ENCODE measurements around the gene CNR1.

The CNR1 gene

GRCh38 chr6:88143421-88144157 lies 22.6 kb downstream of the CNR1 start:
- no peak for DNase-seq

- DNase-seq, result no peak
These were observed 23.9 kb downstream of the CNR1 start for GRCh38 chr6:88142297-88142668.

- DNase-seq, result no peak
These were observed 24.4 kb downstream of the CNR1 start for GRCh38 chr6:88141561-88142296.

- no peak for DNase-seq
These were observed 28.2 kb downstream of the CNR1 start for GRCh38 chr6:88137915-88138314.

GRCh38 chr6:88135578-88136114 lies 30.5 kb downstream of the CNR1 start:
- DNase-seq, result no peak

GRCh38 chr6:88134575-88134974 lies 31.6 kb downstream of the CNR1 start:
- DNase-seq, result no peak

- DNase-seq, result no peak
These were observed 32.4 kb downstream of the CNR1 start for GRCh38 chr6:88133718-88134117.

GRCh38 chr6:88124925-88125557 lies 41.1 kb downstream of the CNR1 start:
- DNase-seq, result no peak

- DNase-seq, result no peak
These were observed 45.5 kb downstream of the CNR1 start for GRCh38 chr6:88120635-88121034.

- no peak for DNase-seq
These were observed 46.4 kb downstream of the CNR1 start for GRCh38 chr6:88119769-88120168.

GRCh38 chr6:88116276-88116675 lies 49.9 kb downstream of the CNR1 start:
- DNase-seq, result no peak

GRCh38 chr6:88115307-88115706 lies 50.8 kb downstream of the CNR1 start:
- no peak for DNase-seq

- DNase-seq, result no peak
These were observed 51.3 kb downstream of the CNR1 start for GRCh38 chr6:88114838-88115237.

- no peak for DNase-seq
These were observed 54.2 kb downstream of the CNR1 start for GRCh38 chr6:88111991-88112390.

GRCh38 chr6:88107241-88107640 lies 58.9 kb downstream of the CNR1 start:
- no peak for DNase-seq

- DNase-seq, result no peak
These were observed 60.3 kb downstream of the CNR1 start for GRCh38 chr6:88105741-88106340.

Measured in activated CD4-positive, alpha-beta T cell treated with anti-CD3 and anti-CD28 coated beads, Interleukin-2, amount 50 U/mL, for 1 hour (primary cell).